ENCODE measurements around the gene CRY1.

- TF ChIP-seq TCF12 (IDR thresholded peaks at IDR 0.05) (no peak), RXRA (IDR thresholded peaks at IDR 0.05; ENCODE audit: borderline replicate concordance, low read depth) (no peak), TEAD4 (IDR thresholded peaks at IDR 0.05; ENCODE audit: borderline replicate concordance, insufficient read depth) (no peak)
- TF ChIP-seq, protein P1, sequence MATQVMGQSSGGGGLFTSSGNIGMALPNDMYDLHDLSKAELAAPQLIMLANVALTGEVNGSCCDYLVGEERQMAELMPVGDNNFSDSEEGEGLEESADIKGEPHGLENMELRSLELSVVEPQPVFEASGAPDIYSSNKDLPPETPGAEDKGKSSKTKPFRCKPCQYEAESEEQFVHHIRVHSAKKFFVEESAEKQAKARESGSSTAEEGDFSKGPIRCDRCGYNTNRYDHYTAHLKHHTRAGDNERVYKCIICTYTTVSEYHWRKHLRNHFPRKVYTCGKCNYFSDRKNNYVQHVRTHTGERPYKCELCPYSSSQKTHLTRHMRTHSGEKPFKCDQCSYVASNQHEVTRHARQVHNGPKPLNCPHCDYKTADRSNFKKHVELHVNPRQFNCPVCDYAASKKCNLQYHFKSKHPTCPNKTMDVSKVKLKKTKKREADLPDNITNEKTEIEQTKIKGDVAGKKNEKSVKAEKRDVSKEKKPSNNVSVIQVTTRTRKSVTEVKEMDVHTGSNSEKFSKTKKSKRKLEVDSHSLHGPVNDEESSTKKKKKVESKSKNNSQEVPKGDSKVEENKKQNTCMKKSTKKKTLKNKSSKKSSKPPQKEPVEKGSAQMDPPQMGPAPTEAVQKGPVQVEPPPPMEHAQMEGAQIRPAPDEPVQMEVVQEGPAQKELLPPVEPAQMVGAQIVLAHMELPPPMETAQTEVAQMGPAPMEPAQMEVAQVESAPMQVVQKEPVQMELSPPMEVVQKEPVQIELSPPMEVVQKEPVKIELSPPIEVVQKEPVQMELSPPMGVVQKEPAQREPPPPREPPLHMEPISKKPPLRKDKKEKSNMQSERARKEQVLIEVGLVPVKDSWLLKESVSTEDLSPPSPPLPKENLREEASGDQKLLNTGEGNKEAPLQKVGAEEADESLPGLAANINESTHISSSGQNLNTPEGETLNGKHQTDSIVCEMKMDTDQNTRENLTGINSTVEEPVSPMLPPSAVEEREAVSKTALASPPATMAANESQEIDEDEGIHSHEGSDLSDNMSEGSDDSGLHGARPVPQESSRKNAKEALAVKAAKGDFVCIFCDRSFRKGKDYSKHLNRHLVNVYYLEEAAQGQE (IDR thresholded peaks at IDR 0.05; ENCODE audit: low read depth, low read length): no peak
- TF ChIP-seq, protein P2, sequence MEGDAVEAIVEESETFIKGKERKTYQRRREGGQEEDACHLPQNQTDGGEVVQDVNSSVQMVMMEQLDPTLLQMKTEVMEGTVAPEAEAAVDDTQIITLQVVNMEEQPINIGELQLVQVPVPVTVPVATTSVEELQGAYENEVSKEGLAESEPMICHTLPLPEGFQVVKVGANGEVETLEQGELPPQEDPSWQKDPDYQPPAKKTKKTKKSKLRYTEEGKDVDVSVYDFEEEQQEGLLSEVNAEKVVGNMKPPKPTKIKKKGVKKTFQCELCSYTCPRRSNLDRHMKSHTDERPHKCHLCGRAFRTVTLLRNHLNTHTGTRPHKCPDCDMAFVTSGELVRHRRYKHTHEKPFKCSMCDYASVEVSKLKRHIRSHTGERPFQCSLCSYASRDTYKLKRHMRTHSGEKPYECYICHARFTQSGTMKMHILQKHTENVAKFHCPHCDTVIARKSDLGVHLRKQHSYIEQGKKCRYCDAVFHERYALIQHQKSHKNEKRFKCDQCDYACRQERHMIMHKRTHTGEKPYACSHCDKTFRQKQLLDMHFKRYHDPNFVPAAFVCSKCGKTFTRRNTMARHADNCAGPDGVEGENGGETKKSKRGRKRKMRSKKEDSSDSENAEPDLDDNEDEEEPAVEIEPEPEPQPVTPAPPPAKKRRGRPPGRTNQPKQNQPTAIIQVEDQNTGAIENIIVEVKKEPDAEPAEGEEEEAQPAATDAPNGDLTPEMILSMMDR (IDR thresholded peaks at IDR 0.05): no peak
Observed at GRCh38 chr12:106953352-106954250, 139.7 kb downstream of the CRY1 start.
